Measurements from ENCODE around the gene HERC4. TPM values are rescaled to one million over a fixed set of nuclear protein-coding genes. Genes with fewer than 3 reads are reported as not detected.
A peak's percentile ranks its signal among the peaks of the same experiment; 100 is the strongest.

The HERC4 gene
- total RNA-seq, 1 donor: 125 TPM

GRCh38 chr10:67924136-67924535, 150.9 kb downstream of the HERC4 start:
- TF ChIP-seq, protein P1, sequence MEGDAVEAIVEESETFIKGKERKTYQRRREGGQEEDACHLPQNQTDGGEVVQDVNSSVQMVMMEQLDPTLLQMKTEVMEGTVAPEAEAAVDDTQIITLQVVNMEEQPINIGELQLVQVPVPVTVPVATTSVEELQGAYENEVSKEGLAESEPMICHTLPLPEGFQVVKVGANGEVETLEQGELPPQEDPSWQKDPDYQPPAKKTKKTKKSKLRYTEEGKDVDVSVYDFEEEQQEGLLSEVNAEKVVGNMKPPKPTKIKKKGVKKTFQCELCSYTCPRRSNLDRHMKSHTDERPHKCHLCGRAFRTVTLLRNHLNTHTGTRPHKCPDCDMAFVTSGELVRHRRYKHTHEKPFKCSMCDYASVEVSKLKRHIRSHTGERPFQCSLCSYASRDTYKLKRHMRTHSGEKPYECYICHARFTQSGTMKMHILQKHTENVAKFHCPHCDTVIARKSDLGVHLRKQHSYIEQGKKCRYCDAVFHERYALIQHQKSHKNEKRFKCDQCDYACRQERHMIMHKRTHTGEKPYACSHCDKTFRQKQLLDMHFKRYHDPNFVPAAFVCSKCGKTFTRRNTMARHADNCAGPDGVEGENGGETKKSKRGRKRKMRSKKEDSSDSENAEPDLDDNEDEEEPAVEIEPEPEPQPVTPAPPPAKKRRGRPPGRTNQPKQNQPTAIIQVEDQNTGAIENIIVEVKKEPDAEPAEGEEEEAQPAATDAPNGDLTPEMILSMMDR (IDR thresholded peaks at IDR 0.05; ENCODE audit: extremely low read depth, low read depth, low read length): no peak
- Histone ChIP-seq H3K4me2 (ENCODE audit: insufficient read depth, low read length) (peak overlapping the region; percentile 5), H3K36me3 (ENCODE audit: insufficient read depth, low read length) (peaks cover 73% of the 10 kb centered on the region), H3K4me1 (ENCODE audit: insufficient read depth, low read length) (peaks cover 42% of the 10 kb centered on the region), H3K9me3 (ENCODE audit: low read depth, low read length) (no peaks in the 10 kb centered on the region), H2AFZ (ENCODE audit: low read length) (no peak overlapping the region), H3K27me3 (ENCODE audit: insufficient read depth, low read length) (no peaks in the 10 kb centered on the region), H3K27ac (ENCODE audit: low read depth, low read length) (peak overlapping the region; percentile 65), H4K20me1 (ENCODE audit: insufficient read depth, low read length) (peaks cover 3% of the 10 kb centered on the region), H3K4me3 (ENCODE audit: insufficient read depth, low read length) (no peak overlapping the region), H3K79me2 (ENCODE audit: insufficient read depth, low read length) (peaks cover 6% of the 10 kb centered on the region)
- DNase-seq (ENCODE audit: insufficient read length, low spot score, missing footprints): no peak

DNA sequence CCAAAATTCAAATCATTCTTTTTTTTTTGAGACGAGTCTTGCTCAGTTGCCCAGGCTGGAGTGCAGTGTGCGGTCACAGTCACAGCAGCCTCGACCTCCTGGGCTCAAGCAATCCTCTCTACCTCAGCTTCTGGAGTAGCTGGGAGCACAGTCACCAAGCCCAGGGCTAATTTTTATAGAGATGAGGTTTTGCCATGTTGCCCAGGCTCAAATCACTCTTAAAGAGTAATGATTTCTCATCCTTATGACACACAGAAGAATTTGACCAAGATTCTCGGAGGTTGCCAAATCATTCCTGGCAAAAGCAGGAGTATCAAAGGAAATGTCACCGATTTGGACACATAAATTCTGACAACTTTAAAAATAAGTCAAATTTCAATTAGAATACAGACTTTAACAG, 151.5 kb downstream of the HERC4 start:
- no peaks in the 10 kb centered on the region for H3K27me3 ChIP-seq (ENCODE audit: insufficient read depth, low read length)
- peak overlapping the region; percentile 5 for H3K4me2 ChIP-seq (ENCODE audit: insufficient read depth, low read length)
- no peak overlapping the region for H3K4me3 ChIP-seq (ENCODE audit: insufficient read depth, low read length)
- peaks cover 6% of the 10 kb centered on the region for H3K79me2 ChIP-seq (ENCODE audit: insufficient read depth, low read length)
- peaks cover 42% of the 10 kb centered on the region for H3K4me1 ChIP-seq (ENCODE audit: insufficient read depth, low read length)
- H3K27ac ChIP-seq (ENCODE audit: low read depth, low read length): peak overlapping the region; percentile 65
- no peaks in the 10 kb centered on the region for H3K9me3 ChIP-seq (ENCODE audit: low read depth, low read length)
- peaks cover 3% of the 10 kb centered on the region for H4K20me1 ChIP-seq (ENCODE audit: insufficient read depth, low read length)
- no peak overlapping the region for H2AFZ ChIP-seq (ENCODE audit: low read length)
- no peak for DNase-seq (ENCODE audit: insufficient read length, low spot score, missing footprints)
- peaks cover 74% of the 10 kb centered on the region for H3K36me3 ChIP-seq (ENCODE audit: insufficient read depth, low read length)
- TF ChIP-seq, protein P1 (IDR thresholded peaks at IDR 0.05; ENCODE audit: extremely low read depth, low read depth, low read length): no peak

- no peaks in the 10 kb centered on the region for H3K9me3 ChIP-seq (ENCODE audit: low read depth, low read length)
Measured at GRCh38 chr10:67921065-67921464, 154.0 kb downstream of the HERC4 start.

DNA sequence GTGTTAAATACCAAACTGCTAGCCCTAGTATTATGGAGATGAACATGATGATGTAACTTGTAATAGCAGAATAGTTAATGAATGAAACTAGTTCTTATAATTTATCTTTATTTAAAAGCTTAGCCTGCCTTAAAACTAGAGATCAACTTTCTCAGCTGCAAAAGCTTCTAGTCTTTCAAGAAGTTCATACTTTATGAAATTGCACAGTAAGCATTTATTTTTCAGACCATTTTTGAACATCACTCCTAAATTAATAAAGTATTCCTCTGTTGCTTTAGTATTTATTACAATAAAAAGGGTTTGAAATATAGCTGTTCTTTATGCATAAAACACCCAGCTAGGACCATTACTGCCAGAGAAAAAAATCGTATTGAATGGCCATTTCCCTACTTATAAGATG, 157.4 kb downstream of the HERC4 start:
- Histone ChIP-seq H2AFZ (ENCODE audit: low read length) (no peak overlapping the region), H3K27me3 (ENCODE audit: insufficient read depth, low read length) (no peaks in the 10 kb centered on the region), H3K36me3 (ENCODE audit: insufficient read depth, low read length) (peaks cover 68% of the 10 kb centered on the region), H3K4me2 (ENCODE audit: insufficient read depth, low read length) (no peak overlapping the region), H3K4me1 (ENCODE audit: insufficient read depth, low read length) (peaks cover 3% of the 10 kb centered on the region), H3K9me3 (ENCODE audit: low read depth, low read length) (no peaks in the 10 kb centered on the region), H3K27ac (ENCODE audit: low read depth, low read length) (no peak overlapping the region), H3K79me2 (ENCODE audit: insufficient read depth, low read length) (peaks cover 2% of the 10 kb centered on the region), H3K4me3 (ENCODE audit: insufficient read depth, low read length) (no peak overlapping the region), H4K20me1 (ENCODE audit: insufficient read depth, low read length) (peaks cover 6% of the 10 kb centered on the region)
- TF ChIP-seq, protein P1 (IDR thresholded peaks at IDR 0.05; ENCODE audit: extremely low read depth, low read depth, low read length): no peak
- no peak for DNase-seq (ENCODE audit: insufficient read length, low spot score, missing footprints)

More at GRCh38 chr10:67921065-67921464, 154.0 kb downstream of the HERC4 start:
- Histone ChIP-seq H3K4me3 (ENCODE audit: insufficient read depth, low read length) (no peak overlapping the region), H3K4me1 (ENCODE audit: insufficient read depth, low read length) (peaks cover 34% of the 10 kb centered on the region), H3K27ac (ENCODE audit: low read depth, low read length) (no peak overlapping the region), H4K20me1 (ENCODE audit: insufficient read depth, low read length) (peaks cover 6% of the 10 kb centered on the region), H3K36me3 (ENCODE audit: insufficient read depth, low read length) (peaks cover 74% of the 10 kb centered on the region), H3K4me2 (ENCODE audit: insufficient read depth, low read length) (no peak overlapping the region), H3K27me3 (ENCODE audit: insufficient read depth, low read length) (no peaks in the 10 kb centered on the region), H3K79me2 (ENCODE audit: insufficient read depth, low read length) (peaks cover 2% of the 10 kb centered on the region), H2AFZ (ENCODE audit: low read length) (no peak overlapping the region)
- TF ChIP-seq, protein P1 (IDR thresholded peaks at IDR 0.05; ENCODE audit: extremely low read depth, low read depth, low read length): no peak
- DNase-seq (ENCODE audit: insufficient read length, low spot score, missing footprints): no peak
